Measurements from ENCODE around the gene AFAP1L2. TPM values are rescaled to one million over a fixed set of nuclear protein-coding genes. Genes with fewer than 3 reads are reported as not detected.

The AFAP1L2 gene
- total RNA-seq, 1 experiment from 2014 or later, result not detected

GRCh38 chr10:114387784-114388183, 16.5 kb downstream of the AFAP1L2 start:
- ChIA-PET CTCF (no interaction called here), POLR2A (ENCODE audit: low non-redundant PET) (no interaction called here)
- no peaks in the 10 kb centered on the region for H3K36me3 ChIP-seq (ENCODE audit: insufficient read depth, low read length, poor library complexity, severe bottlenecking)
- TF ChIP-seq EZH2 (IDR thresholded peaks at IDR 0.05; ENCODE audit: borderline replicate concordance, low read depth, low read length, poor library complexity, severe bottlenecking) (no peak), CTCF (conservative IDR thresholded peaks at IDR 0.05; ENCODE audit: low read depth, low read length) (peak; percentile 34)
- H3K27ac ChIP-seq (ENCODE audit: low read depth, low read length, poor library complexity, severe bottlenecking), result no peak overlapping the region
- H3K4me1 ChIP-seq (ENCODE audit: insufficient read depth, low read length, poor library complexity, severe bottlenecking), result peaks cover 7% of the 10 kb centered on the region
- DNase-seq (ENCODE audit: low spot score), result no peak
- no peak overlapping the region for H3K4me3 ChIP-seq (ENCODE audit: low read depth, low read length, poor library complexity, severe bottlenecking)
- H3K9me3 ChIP-seq (ENCODE audit: low read depth, low read length, poor library complexity, severe bottlenecking), result no peaks in the 10 kb centered on the region
- intact Hi-C loops (cut with micrococcal nuclease; ENCODE audit: unreplicated experiment), result no loop called here
- BruUV-seq (replicated peaks), result no TSS peak
- peaks cover 34% of the 10 kb centered on the region for H3K27me3 ChIP-seq (replicated peaks; ENCODE audit: insufficient read depth, low read depth, low read length, poor library complexity)

DNA sequence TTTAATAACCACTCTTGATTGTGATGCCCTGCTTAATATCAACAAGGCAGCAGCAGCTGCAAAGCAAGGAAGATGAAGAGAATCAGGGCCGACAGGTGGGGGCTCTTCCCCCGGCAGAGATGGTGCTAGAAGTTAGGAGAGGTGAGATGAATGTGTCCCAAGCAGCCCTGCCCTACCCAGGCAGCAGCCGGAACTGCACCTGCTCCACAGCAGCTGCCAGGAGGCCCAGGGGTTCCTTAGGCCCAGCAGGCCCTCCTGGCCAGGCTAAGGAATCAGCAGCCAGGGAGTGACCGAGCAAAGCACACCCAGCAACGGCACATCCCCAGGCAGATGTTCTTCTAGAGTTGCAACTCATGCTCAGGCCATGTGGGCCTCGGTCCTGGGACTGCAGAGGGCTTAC, 17.9 kb downstream of the AFAP1L2 start:
- POLR2A ChIA-PET (ENCODE audit: low non-redundant PET), result no interaction called here
- Histone ChIP-seq H3K27me3 (replicated peaks; ENCODE audit: insufficient read depth, low read depth, low read length, poor library complexity) (peaks cover 43% of the 10 kb centered on the region), H3K4me1 (ENCODE audit: insufficient read depth, low read length, poor library complexity, severe bottlenecking) (no peaks in the 10 kb centered on the region), H3K27ac (ENCODE audit: low read depth, low read length, poor library complexity, severe bottlenecking) (no peak overlapping the region), H3K4me3 (ENCODE audit: low read depth, low read length, poor library complexity, severe bottlenecking) (no peak overlapping the region), H3K9me3 (ENCODE audit: low read depth, low read length, poor library complexity, severe bottlenecking) (no peaks in the 10 kb centered on the region), H3K36me3 (ENCODE audit: insufficient read depth, low read length, poor library complexity, severe bottlenecking) (no peaks in the 10 kb centered on the region)
- TF ChIP-seq CTCF (conservative IDR thresholded peaks at IDR 0.05; ENCODE audit: low read depth, low read length) (no peak), EZH2 (IDR thresholded peaks at IDR 0.05; ENCODE audit: borderline replicate concordance, low read depth, low read length, poor library complexity, severe bottlenecking) (no peak)
- DNase-seq (ENCODE audit: low spot score), result no peak
- BruUV-seq (replicated peaks), result no TSS peak
- intact Hi-C loops (cut with micrococcal nuclease; ENCODE audit: unreplicated experiment), result no loop called here
- CTCF ChIA-PET, result no interaction called here

- DNase-seq (ENCODE audit: low spot score), result no peak
- CTCF ChIA-PET, result no interaction called here
- no peaks in the 10 kb centered on the region for H3K36me3 ChIP-seq (ENCODE audit: insufficient read depth, low read length, poor library complexity, severe bottlenecking)
- no peak overlapping the region for H3K27ac ChIP-seq (ENCODE audit: low read depth, low read length, poor library complexity, severe bottlenecking)
- no TSS peak for BruUV-seq (replicated peaks)
- intact Hi-C loops (cut with micrococcal nuclease; ENCODE audit: unreplicated experiment), result no loop called here
- TF ChIP-seq EZH2 (IDR thresholded peaks at IDR 0.05; ENCODE audit: borderline replicate concordance, low read depth, low read length, poor library complexity, severe bottlenecking) (no peak), CTCF (conservative IDR thresholded peaks at IDR 0.05; ENCODE audit: low read depth, low read length) (no peak)
- no peaks in the 10 kb centered on the region for H3K9me3 ChIP-seq (ENCODE audit: low read depth, low read length, poor library complexity, severe bottlenecking)
- H3K4me3 ChIP-seq (ENCODE audit: low read depth, low read length, poor library complexity, severe bottlenecking), result no peak overlapping the region
- peaks cover 52% of the 10 kb centered on the region for H3K27me3 ChIP-seq (replicated peaks; ENCODE audit: insufficient read depth, low read depth, low read length, poor library complexity)
- POLR2A ChIA-PET (ENCODE audit: low non-redundant PET), result no interaction called here
- H3K4me1 ChIP-seq (ENCODE audit: insufficient read depth, low read length, poor library complexity, severe bottlenecking), result no peaks in the 10 kb centered on the region
Observed at GRCh38 chr10:114385557-114385956, 18.7 kb downstream of the AFAP1L2 start.

Data from A673 (cell line).